ENCODE results near the gene ALKBH5. TPM values are rescaled to one million over a fixed set of nuclear protein-coding genes. Genes with fewer than 3 reads are reported as not detected.

ALKBH5 gene
- total RNA-seq, 1 experiment from 2014 or later: 94.5 TPM

GRCh38 chr17:18156171-18156975 lies 27.3 kb upstream of the ALKBH5 start:
- no peak for DNase-seq (ENCODE audit: low read depth, low spot score)
- Histone ChIP-seq H3K36me3 (ENCODE audit: control insufficient read depth, insufficient read depth, low read length) (no peaks in the 10 kb centered on the region), H3K9me3 (ENCODE audit: control insufficient read depth, insufficient read depth, low read depth, low read length) (no peaks in the 10 kb centered on the region), H3K4me1 (ENCODE audit: control insufficient read depth, insufficient read depth, low read length) (no peaks in the 10 kb centered on the region), H3K4me3 (ENCODE audit: low read depth in 2 of 2, low read length in 2 of 2) (no peak overlapping the region), H3K27me3 (ENCODE audit: control insufficient read depth, insufficient read depth, low read length) (no peaks in the 10 kb centered on the region), H3K27ac (ENCODE audit: low read length) (no peak overlapping the region)
- intact Hi-C loops (cut with micrococcal nuclease; ENCODE audit: unreplicated experiment): no loop called here
- CTCF ChIA-PET: no interaction called here
- peak; percentile 55 for ATAC-seq
- POLR2A ChIA-PET: no interaction called here
- TF ChIP-seq POLR2AphosphoS5 (IDR thresholded peaks at IDR 0.05; ENCODE audit: low read depth, low read length): no peak
- TF ChIP-seq, protein P1, sequence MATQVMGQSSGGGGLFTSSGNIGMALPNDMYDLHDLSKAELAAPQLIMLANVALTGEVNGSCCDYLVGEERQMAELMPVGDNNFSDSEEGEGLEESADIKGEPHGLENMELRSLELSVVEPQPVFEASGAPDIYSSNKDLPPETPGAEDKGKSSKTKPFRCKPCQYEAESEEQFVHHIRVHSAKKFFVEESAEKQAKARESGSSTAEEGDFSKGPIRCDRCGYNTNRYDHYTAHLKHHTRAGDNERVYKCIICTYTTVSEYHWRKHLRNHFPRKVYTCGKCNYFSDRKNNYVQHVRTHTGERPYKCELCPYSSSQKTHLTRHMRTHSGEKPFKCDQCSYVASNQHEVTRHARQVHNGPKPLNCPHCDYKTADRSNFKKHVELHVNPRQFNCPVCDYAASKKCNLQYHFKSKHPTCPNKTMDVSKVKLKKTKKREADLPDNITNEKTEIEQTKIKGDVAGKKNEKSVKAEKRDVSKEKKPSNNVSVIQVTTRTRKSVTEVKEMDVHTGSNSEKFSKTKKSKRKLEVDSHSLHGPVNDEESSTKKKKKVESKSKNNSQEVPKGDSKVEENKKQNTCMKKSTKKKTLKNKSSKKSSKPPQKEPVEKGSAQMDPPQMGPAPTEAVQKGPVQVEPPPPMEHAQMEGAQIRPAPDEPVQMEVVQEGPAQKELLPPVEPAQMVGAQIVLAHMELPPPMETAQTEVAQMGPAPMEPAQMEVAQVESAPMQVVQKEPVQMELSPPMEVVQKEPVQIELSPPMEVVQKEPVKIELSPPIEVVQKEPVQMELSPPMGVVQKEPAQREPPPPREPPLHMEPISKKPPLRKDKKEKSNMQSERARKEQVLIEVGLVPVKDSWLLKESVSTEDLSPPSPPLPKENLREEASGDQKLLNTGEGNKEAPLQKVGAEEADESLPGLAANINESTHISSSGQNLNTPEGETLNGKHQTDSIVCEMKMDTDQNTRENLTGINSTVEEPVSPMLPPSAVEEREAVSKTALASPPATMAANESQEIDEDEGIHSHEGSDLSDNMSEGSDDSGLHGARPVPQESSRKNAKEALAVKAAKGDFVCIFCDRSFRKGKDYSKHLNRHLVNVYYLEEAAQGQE (IDR thresholded peaks at IDR 0.05; ENCODE audit: insufficient read depth in 1 of 2, low read depth in 2 of 2, low read length in 1 of 2): no peak
- no TSS peak for BruUV-seq (replicated peaks)
- in situ Hi-C loops (cut with HindIII; ENCODE audit: low pct_unique_long_range_greater_than_20kb, low sequenced_read_pairs): no loop called here

DNA sequence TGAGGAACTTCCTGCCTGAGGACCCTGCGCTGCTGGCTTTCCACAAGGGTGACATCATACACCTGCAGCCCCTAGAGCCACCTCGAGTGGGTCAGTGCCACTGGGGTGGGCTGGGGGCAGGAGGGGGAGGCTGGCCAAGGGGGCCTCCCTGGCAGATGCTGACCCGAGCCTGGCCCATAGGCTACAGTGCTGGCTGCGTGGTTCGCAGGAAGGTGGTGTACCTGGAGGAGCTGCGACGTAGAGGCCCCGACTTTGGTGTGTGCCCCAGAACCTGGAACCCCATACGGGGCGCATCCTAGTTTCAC lies 26.7 kb upstream of the ALKBH5 start:
- ATAC-seq: no peak
- ChIA-PET CTCF (no interaction called here), POLR2A (no interaction called here)
- Histone ChIP-seq H3K27ac (ENCODE audit: low read length) (no peak overlapping the region), H3K4me1 (ENCODE audit: control insufficient read depth, insufficient read depth, low read length) (no peaks in the 10 kb centered on the region), H3K4me3 (ENCODE audit: low read depth in 2 of 2, low read length in 2 of 2) (no peak overlapping the region), H3K36me3 (ENCODE audit: control insufficient read depth, insufficient read depth, low read length) (no peaks in the 10 kb centered on the region), H3K9me3 (ENCODE audit: control insufficient read depth, insufficient read depth, low read depth, low read length) (no peaks in the 10 kb centered on the region), H3K27me3 (ENCODE audit: control insufficient read depth, insufficient read depth, low read length) (no peaks in the 10 kb centered on the region)
- intact Hi-C loops (cut with micrococcal nuclease; ENCODE audit: unreplicated experiment) (no loop called here), in situ Hi-C loops (cut with HindIII; ENCODE audit: low pct_unique_long_range_greater_than_20kb, low sequenced_read_pairs) (no loop called here)
- BruUV-seq (replicated peaks): no TSS peak
- no peak for DNase-seq (ENCODE audit: low read depth, low spot score)
- TF ChIP-seq, protein P1 (IDR thresholded peaks at IDR 0.05; ENCODE audit: insufficient read depth in 1 of 2, low read depth in 2 of 2, low read length in 1 of 2): no peak
- TF ChIP-seq, protein P2, sequence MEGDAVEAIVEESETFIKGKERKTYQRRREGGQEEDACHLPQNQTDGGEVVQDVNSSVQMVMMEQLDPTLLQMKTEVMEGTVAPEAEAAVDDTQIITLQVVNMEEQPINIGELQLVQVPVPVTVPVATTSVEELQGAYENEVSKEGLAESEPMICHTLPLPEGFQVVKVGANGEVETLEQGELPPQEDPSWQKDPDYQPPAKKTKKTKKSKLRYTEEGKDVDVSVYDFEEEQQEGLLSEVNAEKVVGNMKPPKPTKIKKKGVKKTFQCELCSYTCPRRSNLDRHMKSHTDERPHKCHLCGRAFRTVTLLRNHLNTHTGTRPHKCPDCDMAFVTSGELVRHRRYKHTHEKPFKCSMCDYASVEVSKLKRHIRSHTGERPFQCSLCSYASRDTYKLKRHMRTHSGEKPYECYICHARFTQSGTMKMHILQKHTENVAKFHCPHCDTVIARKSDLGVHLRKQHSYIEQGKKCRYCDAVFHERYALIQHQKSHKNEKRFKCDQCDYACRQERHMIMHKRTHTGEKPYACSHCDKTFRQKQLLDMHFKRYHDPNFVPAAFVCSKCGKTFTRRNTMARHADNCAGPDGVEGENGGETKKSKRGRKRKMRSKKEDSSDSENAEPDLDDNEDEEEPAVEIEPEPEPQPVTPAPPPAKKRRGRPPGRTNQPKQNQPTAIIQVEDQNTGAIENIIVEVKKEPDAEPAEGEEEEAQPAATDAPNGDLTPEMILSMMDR (IDR thresholded peaks at IDR 0.05): no peak
- TF ChIP-seq TCF7L2 (IDR thresholded peaks at IDR 0.05; ENCODE audit: low read depth, low read length) (no peak), SIN3A (IDR thresholded peaks at IDR 0.05; ENCODE audit: borderline replicate concordance, insufficient read depth, low read depth, low read length) (no peak), POLR2AphosphoS5 (IDR thresholded peaks at IDR 0.05; ENCODE audit: low read depth, low read length) (no peak)
